Glomerular visceral epithelial cell (primary cell): ENCODE results near the gene SPTBN4.
A peak's percentile ranks its signal among the peaks of the same experiment; 100 is the strongest.
"Not testable (repeated sequence)": the region's sequence is repeated elsewhere in the genome, so short reads cannot be mapped to it uniquely, and the experiment has no call there.

Experiments used
- DNase-seq: peaks from one replicate; pipeline ENCODE4 v3.0.0-alpha.2; 2016; ENCODE audit errors: extremely low spot score

The SPTBN4 gene

GRCh38 chr19:40502647-40503319, 36.0 kb downstream of the SPTBN4 start:
- no peak for DNase-seq

- DNase-seq = no peak
Observed at GRCh38 chr19:40503320-40503695, 36.5 kb downstream of the SPTBN4 start.

GRCh38 chr19:40506099-40506498, 39.3 kb downstream of the SPTBN4 start:
- DNase-seq = no peak

DNA sequence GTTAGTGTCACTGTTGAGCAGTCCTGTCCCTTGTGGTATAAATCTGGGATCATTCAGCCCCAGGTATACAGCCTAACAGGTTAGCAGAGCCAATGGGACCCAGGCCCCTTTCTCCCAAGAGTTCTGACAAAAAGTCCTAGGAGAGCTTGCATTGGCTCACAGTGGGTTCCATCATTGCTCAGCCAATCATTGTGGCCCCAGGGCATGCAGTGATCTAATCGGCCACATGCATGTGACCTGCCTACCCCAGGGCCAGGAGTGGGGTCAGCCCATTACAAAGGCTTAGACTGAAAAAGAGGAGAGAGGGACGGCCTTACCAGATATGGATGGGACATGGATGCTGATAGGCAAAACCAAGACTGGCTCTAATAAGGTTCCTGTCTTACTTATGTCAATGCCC, 41.1 kb downstream of the SPTBN4 start:
- DNase-seq = no peak

GRCh38 chr19:40508739-40509260, 42.0 kb downstream of the SPTBN4 start:
- DNase-seq = no peak

GRCh38 chr19:40510526-40511115, 43.8 kb downstream of the SPTBN4 start:
- DNase-seq = no peak

DNA sequence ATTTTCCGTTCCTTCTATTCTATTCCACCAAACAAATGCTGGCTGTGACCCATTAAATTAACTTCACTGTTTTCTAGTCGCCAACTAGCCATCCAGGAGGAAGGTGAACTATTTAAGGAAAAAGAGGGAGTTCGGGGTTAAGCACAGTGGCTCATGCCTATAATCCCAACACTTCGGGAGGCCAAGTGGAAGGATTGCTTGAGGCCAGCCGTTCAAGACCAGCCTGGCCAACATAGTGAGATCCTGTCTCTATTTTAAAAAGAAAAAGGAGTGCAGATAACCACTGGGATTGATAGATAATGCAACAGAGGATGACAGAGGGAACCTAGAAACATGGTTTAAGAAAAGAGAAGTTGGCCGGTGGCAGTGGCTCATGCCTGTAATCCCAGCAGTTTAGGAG, 44.7 kb downstream of the SPTBN4 start:
- no peak for DNase-seq

GRCh38 chr19:40512110-40512472, 45.3 kb downstream of the SPTBN4 start:
- no peak for DNase-seq

DNA sequence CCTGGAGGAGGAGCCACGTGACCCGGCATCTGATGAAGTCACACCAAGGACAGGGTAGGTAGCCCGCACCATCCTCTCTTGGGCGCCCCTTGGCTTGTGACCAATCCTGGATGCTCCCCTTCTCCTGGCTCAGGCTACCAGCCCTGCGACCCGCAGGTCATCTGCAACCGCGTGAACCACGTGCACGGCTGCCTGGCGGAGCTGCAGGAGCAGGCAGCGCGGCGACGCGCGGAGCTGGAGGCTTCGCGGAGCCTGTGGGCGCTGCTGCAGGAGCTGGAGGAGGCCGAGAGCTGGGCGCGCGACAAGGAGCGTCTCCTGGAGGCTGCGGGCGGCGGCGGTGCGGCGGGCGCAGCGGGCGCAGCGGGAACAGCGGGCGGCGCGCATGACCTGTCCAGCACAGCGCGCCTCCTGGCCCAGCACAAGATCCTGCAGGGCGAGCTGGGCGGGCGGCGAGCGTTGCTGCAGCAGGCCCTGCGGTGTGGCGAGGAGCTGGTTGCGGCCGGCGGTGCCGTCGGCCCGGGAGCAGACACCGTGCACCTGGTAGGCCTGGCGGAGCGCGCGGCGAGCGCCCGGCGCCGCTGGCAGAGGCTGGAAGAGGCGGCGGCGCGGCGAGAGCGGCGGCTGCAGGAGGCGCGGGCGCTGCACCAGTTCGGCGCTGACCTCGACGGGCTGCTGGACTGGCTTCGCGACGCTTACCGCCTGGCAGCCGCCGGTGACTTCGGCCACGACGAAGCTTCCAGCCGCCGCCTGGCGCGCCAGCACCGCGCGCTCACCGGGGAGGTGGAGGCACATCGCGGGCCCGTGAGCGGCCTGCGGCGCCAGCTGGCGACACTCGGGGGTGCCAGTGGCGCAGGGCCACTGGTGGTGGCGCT, 45.9 kb downstream of the SPTBN4 start:
- no peak for DNase-seq

GRCh38 chr19:40513345-40513678, 46.5 kb downstream of the SPTBN4 start:
- DNase-seq = no peak

GRCh38 chr19:40513741-40514315, 47.0 kb downstream of the SPTBN4 start:
- DNase-seq = no peak

GRCh38 chr19:40517248-40517647, 50.4 kb downstream of the SPTBN4 start:
- DNase-seq = no peak

- DNase-seq = no peak
Observed at GRCh38 chr19:40519352-40520322, 52.8 kb downstream of the SPTBN4 start.

DNA sequence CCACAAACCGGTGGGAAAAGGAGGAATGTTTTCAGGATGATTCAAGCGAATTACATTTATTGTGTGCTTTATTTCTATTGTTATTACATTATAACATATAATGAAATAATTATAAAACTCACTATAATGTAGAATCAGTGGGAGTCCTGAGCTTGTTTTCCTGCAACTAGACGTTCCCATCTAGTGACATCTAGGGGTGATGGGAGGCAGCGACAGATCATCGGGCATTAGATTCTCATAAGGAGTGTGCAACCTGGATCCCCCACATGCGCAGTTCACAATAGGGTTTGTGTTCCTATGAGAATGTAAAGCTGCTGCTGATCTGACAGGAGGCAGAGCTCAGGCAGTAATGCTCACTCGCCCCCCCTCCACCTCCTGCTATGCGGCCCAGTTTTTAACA, 54.5 kb downstream of the SPTBN4 start:
- DNase-seq = no peak

DNA sequence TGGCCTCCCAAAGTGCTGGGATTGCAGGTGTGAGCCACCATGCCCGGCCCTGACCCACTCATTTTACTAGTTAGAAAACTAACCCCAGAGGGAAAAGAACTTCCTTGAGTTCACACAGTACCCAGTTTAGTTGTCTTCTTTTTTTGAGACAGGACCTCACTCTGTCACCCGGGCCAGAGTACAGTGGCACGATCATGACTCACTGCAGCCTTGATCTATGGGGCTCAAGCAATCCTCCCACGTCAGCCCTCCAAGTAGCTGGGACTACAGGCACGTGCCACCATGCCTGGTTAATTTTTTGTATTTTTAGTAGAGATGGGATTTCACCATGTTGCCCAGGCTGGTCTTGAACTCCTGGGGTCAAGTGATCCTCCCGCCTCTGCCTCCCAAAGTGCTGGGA, 55.1 kb downstream of the SPTBN4 start:
- DNase-seq = not testable (repeated sequence)

DNA sequence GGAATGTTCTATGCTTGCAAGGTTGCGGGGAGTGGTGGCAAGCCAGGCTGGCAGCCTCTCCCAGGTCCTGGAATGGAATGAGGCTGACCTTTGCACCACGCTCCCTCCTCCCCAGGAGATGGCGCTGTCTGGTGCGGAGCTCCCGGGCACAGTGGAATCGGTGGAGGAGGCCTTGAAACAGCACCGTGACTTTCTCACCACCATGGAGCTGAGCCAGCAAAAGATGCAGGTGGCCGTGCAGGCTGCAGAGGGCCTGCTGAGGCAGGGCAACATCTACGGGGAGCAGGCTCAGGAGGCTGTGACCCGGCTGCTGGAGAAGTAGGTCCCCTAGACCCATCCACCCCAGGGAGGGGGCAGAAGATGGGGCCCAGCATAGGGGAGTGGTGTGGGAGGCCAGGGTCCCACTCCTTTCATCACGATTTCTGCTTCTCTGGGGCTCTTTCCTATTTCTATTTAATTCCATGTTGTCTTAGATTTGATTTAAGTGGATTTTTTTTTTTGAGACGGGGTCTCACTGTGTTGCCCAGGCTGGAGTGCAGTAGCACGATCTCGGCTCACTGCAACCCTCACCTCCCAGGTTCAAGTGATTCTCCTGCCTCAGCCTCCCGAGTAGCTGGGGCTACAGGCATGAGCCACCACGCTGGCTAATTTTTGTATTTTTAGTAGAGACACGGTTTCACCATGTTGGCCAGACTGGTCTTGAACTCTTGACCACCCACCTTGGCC, 56.7 kb downstream of the SPTBN4 start:
- peak; percentile 82 for DNase-seq

- DNase-seq = no peak
Observed at GRCh38 chr19:40524133-40524549, 57.3 kb downstream of the SPTBN4 start.

DNA sequence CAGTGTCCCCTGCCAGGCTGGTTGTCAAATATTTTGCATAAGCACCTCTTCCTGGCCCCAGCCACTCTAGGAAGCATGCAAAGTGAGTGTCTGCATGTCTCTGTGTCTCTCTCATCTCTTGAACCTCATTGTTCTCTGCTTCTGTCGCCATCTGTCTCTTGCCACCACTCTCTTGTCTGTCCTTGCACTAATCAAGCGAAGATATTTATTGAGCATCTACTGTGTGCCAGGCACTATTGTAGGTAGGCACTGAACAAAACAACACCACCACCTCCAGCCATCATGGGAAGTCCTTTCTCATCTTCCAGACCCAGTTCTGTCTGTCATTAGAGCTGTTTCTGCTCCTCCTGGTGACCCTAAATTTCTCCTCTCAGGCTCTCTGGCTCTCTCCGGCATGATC, 57.9 kb downstream of the SPTBN4 start:
- DNase-seq = no peak

GRCh38 chr19:40525234-40526051, 58.6 kb downstream of the SPTBN4 start:
- no peak for DNase-seq

DNA sequence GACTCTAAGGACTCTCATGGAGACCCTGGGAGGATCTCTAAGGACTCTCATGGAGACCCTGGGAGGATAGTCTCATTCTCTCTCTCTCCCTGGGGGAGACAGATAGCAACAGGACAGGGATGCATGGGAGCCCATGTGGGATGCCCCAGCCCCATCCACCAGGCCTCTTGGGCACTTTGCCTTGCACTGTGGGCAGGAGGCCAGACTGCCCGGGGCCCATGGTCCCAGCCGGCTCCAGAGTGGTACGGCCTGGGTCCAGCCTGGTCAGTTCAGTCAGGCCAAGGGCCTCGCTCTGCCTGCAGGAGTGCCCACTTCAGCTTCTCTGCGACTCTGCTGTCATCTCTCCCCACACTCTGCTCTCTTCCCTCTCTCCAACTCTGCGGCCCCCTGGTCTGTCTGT, 61.3 kb downstream of the SPTBN4 start:
- DNase-seq = no peak
